ENCODE data around the gene PKN1.

- TF ChIP-seq CTCF (optimal IDR thresholded peaks at IDR 0.05 in 1 of 3, IDR thresholded peaks at IDR 0.05 in 1 of 3, conservative IDR thresholded peaks at IDR 0.05 in 1 of 3; ENCODE audit: extremely low read depth in 1 of 3, insufficient read depth in 2 of 3, low read length in 3 of 3) (no peak), EZH2 (IDR thresholded peaks at IDR 0.05; ENCODE audit: low read length) (no peak)
Observed at GRCh38 chr19:14512406-14512961, 79.4 kb downstream of the PKN1 start.
